Ishikawa (cell line): ENCODE data around the gene RPL3.
A peak's percentile ranks its signal among the peaks of the same experiment; 100 is the strongest.

Experiments used
- CEBPB ChIP-seq: IDR thresholded peaks from 2 replicates; pipeline ENCODE4 v1.6.1; 2012
- CREB1 ChIP-seq: IDR thresholded peaks from 2 replicates; pipeline ENCODE4 v1.6.1; 2012; ENCODE audit warnings: low read depth
- EGR1 ChIP-seq: IDR thresholded peaks from 2 replicates; pipeline ENCODE4 v1.6.1; 2012
- EP300 ChIP-seq: IDR thresholded peaks from 2 replicates; pipeline ENCODE4 v1.6.1; 2012; ENCODE audit warnings: borderline replicate concordance
- FOXM1 ChIP-seq: IDR thresholded peaks from 2 replicates; pipeline ENCODE4 v1.6.1; 2012; ENCODE audit warnings: low read depth, borderline replicate concordance
- MAX ChIP-seq: IDR thresholded peaks from 2 replicates; pipeline ENCODE4 v1.6.1; 2012
- NFIC ChIP-seq: IDR thresholded peaks from 2 replicates; pipeline ENCODE4 v1.6.1; 2012
- RAD21 ChIP-seq: IDR thresholded peaks from 2 replicates; pipeline ENCODE4 v1.6.1; 2012; ENCODE audit warnings: low read depth
- TAF1 ChIP-seq: IDR thresholded peaks from 2 replicates; pipeline ENCODE4 v1.6.1; 2012; ENCODE audit warnings: low read depth, mild to moderate bottlenecking
- TCF12 ChIP-seq: IDR thresholded peaks from 2 replicates; pipeline ENCODE4 v1.6.1; 2012; ENCODE audit warnings: low read depth
- TEAD4 ChIP-seq: IDR thresholded peaks from 2 replicates; pipeline ENCODE4 v1.6.1; 2012
- USF1 ChIP-seq: IDR thresholded peaks from 2 replicates; pipeline ENCODE4 v1.6.1; 2012
- YY1 ChIP-seq: IDR thresholded peaks from 2 replicates; pipeline ENCODE4 v1.6.1; 2012; ENCODE audit warnings: low read depth
- ZBTB7A ChIP-seq: IDR thresholded peaks from 2 replicates; pipeline ENCODE4 v1.6.1; 2012; ENCODE audit warnings: low read depth
- TF ChIP-seq, protein P1 (sequence below): IDR thresholded peaks from 2 replicates; pipeline ENCODE4 v1.6.1; 2012; ENCODE audit warnings: low read depth, mild to moderate bottlenecking

RPL3 gene

DNA sequence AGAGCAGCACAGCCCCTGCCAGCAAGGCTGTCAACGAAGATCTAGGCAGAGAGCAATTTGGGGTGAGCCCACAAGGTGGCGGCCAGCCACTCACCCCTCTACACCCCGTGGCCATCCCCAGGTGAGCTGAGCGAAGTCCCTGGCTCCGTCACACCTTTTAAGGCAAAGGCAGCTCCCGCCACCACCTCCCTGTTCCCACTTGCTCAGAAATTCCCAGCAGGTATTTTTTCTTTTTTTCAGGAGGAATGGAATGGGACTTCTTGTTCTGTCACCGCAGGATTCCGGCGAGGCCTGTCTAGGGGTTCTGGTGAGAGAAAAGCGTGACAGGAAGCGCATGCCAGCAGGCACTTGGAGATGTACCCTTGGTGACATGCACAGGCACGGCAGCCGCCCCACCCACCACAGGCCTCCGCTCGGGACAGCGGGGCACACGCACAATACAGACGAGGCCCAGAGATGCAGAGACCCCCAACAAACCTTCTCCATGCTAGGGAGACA, 10.0 kb downstream of the RPL3 start:
- TF ChIP-seq YY1 (0 out of 2 replicates have a peak, but pooled peaks have one; percentile 2), CEBPB (no peak), RAD21 (peak; percentile 23; the same call in 1 of the 2 replicates), ZBTB7A (no peak), NFIC (no peak), USF1 (no peak), EGR1 (no peak), TAF1 (0 out of 2 replicates have a peak, but pooled peaks have one; percentile 39), TEAD4 (peak; percentile 83), FOXM1 (peak; percentile 81), TCF12 (peak; percentile 68), MAX (peak; percentile 80), CREB1 (no peak), EP300 (peak; percentile 78; the same call in 1 of the 2 replicates)
- TF ChIP-seq, protein P1, sequence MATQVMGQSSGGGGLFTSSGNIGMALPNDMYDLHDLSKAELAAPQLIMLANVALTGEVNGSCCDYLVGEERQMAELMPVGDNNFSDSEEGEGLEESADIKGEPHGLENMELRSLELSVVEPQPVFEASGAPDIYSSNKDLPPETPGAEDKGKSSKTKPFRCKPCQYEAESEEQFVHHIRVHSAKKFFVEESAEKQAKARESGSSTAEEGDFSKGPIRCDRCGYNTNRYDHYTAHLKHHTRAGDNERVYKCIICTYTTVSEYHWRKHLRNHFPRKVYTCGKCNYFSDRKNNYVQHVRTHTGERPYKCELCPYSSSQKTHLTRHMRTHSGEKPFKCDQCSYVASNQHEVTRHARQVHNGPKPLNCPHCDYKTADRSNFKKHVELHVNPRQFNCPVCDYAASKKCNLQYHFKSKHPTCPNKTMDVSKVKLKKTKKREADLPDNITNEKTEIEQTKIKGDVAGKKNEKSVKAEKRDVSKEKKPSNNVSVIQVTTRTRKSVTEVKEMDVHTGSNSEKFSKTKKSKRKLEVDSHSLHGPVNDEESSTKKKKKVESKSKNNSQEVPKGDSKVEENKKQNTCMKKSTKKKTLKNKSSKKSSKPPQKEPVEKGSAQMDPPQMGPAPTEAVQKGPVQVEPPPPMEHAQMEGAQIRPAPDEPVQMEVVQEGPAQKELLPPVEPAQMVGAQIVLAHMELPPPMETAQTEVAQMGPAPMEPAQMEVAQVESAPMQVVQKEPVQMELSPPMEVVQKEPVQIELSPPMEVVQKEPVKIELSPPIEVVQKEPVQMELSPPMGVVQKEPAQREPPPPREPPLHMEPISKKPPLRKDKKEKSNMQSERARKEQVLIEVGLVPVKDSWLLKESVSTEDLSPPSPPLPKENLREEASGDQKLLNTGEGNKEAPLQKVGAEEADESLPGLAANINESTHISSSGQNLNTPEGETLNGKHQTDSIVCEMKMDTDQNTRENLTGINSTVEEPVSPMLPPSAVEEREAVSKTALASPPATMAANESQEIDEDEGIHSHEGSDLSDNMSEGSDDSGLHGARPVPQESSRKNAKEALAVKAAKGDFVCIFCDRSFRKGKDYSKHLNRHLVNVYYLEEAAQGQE, result no peak

DNA sequence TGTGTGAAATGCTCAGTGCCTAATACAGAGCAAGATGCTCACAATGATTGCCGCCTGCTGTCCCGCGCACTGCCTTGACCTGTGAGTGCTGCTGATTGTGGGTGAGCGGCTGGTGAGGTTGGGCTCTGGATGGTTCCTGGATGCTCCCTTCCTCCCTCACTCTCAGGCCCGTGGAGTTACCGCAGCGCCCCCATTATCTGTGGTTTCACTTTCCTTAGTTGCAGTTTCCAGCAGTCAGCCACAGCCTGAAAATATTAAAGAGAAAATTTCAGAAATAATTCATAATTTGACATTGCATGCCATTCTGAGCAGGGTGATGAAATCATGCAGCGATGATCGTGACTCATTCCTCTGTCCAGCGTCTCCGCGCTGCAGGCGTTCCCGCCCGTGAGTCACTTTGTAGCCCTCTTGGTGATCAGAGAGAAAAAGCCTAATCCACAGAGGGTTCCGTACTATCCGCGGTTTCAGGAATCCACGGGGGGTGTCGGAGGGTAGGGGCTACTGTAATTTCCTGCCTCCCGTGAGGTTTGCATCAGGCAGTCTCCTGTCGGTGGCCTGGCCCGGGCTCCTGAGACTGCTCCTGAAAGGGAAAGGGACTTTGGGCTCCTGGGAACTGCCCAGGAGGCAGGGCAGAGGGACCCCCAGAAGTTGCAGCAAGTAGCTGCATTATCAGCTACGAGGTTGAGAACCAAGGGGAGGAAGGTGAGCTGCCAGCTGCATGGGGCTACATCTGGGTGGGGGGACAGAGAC, 10.6 kb downstream of the RPL3 start:
- TF ChIP-seq CREB1, result no peak
- peak; percentile 79; the same call in 1 of the 2 replicates for TF ChIP-seq TEAD4
- peak; percentile 67 for TF ChIP-seq NFIC
- TF ChIP-seq RAD21, result no peak; the same call in 1 of the 2 replicates
- TF ChIP-seq EP300, result peak; percentile 92
- TF ChIP-seq MAX, result 0 out of 2 replicates have a peak, but pooled peaks have one; percentile 21
- no peak for TF ChIP-seq EGR1
- TF ChIP-seq CEBPB, result peak; percentile 91
- TF ChIP-seq ZBTB7A, result no peak; the same call in 1 of the 2 replicates
- TF ChIP-seq FOXM1, result peak; percentile 80; the same call in 1 of the 2 replicates
- TF ChIP-seq TCF12, result peak; percentile 91
- TF ChIP-seq, protein P1, result peak; percentile 51; the same call in 1 of the 2 replicates
- peak; percentile 52; the same call in 1 of the 2 replicates for TF ChIP-seq YY1
- TF ChIP-seq USF1, result no peak
- peak; percentile 13; the same call in 1 of the 2 replicates for TF ChIP-seq TAF1

DNA sequence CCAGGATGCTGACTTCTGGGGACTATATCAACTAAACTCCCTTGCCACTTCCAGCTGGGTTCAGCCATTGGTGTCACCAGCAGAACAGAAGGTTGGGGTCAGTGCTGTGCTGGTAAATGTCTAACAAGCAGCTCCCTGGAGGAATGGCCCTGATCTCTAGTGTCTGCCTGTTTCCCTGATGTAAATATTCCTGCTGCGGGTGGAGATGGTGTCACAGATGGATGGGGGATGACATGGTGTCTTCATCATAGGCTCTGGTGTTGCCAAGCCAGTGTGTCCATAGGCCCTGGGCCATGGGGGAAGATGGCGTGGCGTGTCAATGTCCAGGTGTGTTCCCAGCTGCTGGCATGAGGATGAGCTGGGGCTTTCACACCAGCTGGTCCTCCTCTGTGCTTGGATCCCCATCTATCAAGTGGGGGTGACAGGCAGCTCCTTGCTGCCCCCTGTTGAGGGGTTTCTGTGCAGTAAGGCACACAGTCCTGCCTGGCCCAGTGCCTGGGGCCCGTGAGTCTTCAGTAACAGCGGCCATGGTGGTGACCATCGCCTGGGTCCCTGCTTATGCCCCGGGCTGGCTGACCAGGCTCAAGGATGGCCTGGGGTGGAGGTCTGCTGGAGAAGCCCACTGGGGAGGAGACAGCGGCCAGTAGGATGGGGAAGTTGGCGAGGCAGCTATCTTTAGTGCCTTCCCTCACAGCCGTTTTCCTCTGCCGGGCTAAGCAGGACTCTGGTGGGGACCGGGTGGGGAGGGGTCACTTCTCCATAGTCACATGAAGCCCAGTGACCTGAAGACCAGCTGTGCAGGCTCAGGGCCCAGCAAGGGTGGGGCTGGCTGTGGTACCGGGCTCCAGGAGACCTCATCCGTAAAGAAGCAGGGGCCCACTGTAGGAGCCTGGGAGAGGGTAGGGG, 12.7 kb downstream of the RPL3 start:
- TF ChIP-seq ZBTB7A (no peak), RAD21 (peak; percentile 45)
- TF ChIP-seq, protein P1, result no peak
